DOHH2 (cell line): ENCODE data around the gene ADH4.
"Not testable (repeated sequence)": the region's sequence is repeated elsewhere in the genome, so short reads cannot be mapped to it uniquely, and the experiment has no call there.

Experiments used
- CTCF ChIP-seq: fragments of 200-600 bp; sonication (generic); IDR thresholded peaks from one replicate; pipeline ENCODE4 v1.5.1; 2014; ENCODE audit warnings: antibody characterized with exemption, mild to moderate bottlenecking, low read depth, low read length; ENCODE audit not compliant: poor library complexity, severe bottlenecking
- EZH2phosphoT487 ChIP-seq: fragments of 200-600 bp; sonication (generic); IDR thresholded peaks from 2 replicates; pipeline ENCODE4 v1.6.1; 2017; ENCODE audit warnings: borderline replicate concordance, mild to moderate bottlenecking, antibody characterized with exemption, low read length, moderate library complexity, mixed read lengths

GRCh38 chr4:99099814-99100213, 44.3 kb downstream of the ADH4 start:
- TF ChIP-seq CTCF, EZH2phosphoT487: not testable (repeated sequence)
